ENCODE data around the gene MAPK1IP1L. TPM values are rescaled to one million over a fixed set of nuclear protein-coding genes. Genes with fewer than 3 reads are reported as not detected.
"Not testable (repeated sequence)": the region's sequence is repeated elsewhere in the genome, so short reads cannot be mapped to it uniquely, and the experiment has no call there.

MAPK1IP1L gene
- 10 to 100 TPM; 89.7 to 94.3 (median 90.9) TPM for polyA plus RNA-seq (ENCODE audit: insufficient read length in 3 of 3)

DNA sequence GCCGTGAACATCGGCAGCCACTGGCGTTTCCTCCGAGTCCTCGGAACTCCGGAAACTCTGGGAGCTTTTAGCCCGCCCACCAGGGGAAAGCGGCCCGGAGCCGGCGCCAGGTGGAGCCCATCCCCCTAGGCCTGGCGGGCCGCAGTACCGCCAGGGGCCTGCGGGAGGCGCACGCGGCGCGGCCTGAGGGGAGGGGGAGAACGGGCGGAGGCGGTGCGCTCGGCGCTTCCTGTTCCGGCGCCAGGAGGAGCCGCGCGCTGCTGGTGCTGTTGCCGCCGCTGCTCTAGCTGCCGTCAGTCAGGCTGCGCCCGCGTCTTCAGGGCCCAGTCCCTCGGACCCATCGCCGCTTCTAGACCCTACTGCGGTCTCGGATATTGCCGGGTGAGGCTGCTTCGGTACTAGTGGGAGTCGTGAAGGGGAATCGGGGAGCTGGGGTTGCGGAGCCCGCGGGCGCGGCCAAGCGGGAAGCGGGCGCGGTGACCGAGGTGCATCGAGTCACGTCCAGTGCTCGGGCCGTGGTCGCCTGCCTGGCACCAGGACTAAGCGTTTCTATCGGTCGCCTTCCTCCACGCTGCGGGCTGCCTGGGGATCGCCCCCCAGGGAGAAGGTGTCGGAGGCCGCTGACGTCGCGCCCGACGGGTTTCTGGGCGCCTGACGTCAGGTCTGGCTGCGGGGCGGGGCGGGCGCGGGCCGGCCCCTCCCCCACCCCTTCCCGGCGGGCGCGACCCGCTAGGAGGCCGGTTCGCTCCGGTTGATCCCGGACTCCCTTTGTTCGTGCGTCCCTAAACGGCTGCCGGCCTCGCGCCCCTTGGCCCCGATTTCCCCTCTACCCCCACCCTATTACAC, at the start of gene MAPK1IP1L:
MAPK1IP1L (plus strand) TSS at position 225 of the 846 bp plus-strand sequence. CDS start 10,037 bp downstream, outside the sequence.
- peak; percentile 88 to 90 (median 89) for DNase-seq (ENCODE audit: low read depth in 3 of 3, low spot score in 2 of 3)

DNA sequence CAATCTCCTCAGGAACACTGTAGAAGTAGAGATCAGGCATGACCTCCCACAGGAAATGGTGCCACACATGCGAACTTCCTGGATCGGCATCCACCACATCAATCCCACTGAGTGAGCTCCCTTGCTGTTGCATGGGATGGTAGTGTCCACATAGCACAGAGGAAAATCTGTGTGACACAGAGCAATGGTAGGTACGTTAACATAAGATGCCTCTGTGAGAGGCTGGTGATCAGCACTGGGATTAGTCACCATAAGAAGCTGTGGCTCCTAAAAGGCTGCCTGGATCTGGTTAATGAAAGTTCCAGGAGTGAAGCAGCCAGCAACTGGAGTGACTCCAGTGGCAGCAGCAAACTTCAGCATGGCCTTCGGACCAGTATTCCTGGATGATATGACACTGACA, 46.4 kb upstream of the MAPK1IP1L start:
- DNase-seq (ENCODE audit: low read depth in 3 of 3, low spot score in 2 of 3), result no peak

DNA sequence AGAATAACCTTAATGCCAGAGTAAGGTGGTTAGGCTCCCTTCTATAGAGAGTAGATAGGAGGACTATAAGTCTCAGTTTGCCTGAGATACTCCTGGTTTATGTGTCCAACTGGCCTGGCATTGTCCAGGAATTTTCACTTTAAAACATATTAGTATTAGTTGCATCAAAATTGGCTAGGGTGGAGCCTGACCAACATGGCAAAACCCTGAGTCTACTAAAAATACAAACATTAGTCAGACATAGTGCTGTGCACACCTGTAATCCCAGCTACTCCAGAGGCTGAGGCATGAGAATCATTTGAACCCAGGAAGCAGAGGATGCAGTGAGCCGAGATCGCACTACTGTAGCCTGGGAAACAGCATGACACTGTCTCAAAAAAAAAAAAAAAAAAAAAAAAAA, 36.4 kb upstream of the MAPK1IP1L start:
- DNase-seq (ENCODE audit: low read depth in 3 of 3, low spot score in 2 of 3), result no peak

DNA sequence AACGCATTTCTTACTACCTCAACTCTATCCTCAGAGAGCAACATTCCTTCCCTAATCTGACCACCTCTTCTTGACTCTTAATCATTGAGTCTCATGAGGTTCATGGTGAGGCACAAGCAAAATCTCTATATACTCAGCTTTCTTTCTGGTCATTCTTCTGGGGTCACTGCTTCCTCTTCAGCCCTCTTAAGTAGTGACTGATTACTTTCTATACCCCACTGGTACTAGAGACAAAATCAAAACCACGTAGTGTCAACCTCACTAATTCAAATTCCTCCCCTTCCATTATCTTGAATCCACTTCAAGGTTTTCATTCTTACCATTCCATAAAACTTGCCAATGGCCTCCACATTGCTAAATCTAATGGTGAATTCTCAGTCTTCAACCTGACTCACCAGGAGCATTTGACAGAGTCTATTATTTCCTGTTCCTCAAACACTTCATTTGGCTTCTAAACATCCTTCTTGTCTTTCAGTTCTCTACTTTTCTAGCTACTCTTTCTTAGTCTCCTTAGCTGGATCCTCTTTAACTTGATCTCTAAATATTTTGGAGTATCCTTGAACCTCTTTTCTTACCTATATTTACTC, 31.4 kb upstream of the MAPK1IP1L start:
- DNase-seq (ENCODE audit: low read depth in 3 of 3, low spot score in 2 of 3), result no peak

DNA sequence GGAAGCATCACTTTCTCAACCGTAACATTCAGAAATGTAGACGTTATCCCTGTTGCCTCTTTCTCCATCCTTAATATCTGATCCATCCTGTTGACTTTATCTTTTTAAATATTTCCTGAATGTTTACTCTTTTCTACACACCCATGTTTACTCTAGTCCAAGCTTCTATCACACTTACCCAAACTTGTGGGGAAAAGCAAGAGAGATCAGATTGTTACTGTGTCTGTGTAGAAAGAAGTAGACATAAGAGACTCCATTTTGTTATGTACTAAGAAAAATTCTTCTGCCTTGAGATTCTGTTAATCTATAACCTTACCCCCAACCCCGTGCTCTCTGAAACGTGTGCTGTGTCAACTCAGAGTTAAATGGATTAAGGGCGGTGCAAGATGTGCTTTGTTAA, 27.1 kb upstream of the MAPK1IP1L start:
- DNase-seq (ENCODE audit: low read depth in 3 of 3, low spot score in 2 of 3), result not testable (repeated sequence)

DNA sequence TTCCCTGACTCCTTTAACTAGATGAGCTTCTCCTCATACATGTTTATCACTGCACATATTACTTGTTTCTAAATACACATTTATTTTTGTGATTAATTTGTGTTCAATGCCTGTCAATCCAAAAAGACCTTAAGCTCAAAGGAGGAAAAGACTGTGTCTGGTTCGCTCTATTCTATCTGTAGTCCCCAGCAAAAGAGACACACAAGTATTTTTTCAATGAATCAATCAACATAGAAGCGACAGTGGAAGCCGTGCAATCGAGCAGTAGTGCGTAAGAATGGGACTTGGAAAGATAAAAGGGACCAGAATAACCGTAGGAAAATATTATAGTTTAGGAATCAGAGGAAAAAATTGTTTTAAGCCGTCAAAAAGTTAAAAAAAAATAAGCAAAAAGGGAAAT, 25.5 kb upstream of the MAPK1IP1L start:
- DNase-seq (ENCODE audit: low read depth in 3 of 3, low spot score in 2 of 3), result no peak

DNA sequence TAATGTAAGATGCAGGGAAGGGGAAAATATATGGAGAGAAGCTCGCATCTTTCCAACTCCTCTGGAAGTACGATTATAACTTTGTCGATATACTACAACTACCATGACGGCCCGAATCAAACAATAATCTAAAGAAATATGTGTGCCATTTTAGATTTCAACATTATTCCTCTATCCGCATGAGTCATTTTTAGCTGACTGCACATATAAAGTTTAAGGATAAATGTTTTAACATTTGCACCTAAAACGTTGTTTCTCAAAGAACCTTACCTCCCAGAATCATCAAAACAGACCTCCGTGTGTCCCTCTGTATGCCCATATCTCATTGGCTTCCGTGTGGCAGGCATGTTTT, 25.0 kb upstream of the MAPK1IP1L start:
- no peak for DNase-seq (ENCODE audit: low read depth in 3 of 3, low spot score in 2 of 3)

DNA sequence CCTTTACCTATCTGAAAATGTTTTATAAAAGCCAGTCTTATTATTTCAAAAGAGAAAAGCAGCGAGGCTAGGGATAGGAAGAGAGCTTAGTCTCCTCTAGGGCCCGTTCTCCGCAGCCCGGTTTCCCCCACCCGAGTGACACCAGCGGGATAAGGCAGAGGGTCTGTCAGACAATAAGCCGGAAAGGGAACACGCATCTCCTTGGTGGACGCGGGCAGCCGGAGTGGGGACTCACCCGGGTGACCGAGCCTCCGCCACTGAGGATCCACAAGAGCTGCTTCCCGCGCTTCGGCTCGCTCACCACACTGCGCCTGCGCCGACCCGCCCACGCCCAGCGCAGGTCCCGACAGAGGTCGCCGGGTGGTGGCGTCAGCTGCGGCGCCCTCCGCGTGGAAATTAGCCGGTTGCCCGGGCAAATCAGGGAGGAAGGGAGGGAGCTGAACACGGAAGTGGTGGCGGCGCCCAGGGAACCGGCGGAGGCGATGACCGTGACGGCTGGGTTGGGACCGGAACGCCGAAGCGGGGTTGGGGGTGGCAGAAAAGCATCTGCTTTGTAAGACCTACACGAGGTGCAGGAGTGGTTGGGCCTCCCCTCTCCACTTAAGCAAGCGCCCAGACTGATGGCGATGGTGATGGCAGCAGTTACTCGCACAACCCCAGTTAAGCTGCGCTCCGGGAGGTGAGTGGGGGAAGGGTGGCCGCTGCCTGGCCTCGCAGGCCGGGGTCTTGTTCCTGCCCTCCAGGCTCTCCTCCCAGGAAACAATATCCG, 24.5 kb upstream of the MAPK1IP1L start, which contains the start of the genes SOCS4 and WDHD1:
SOCS4 (plus strand) TSS at position 444 of the 769 bp plus-strand sequence. CDS start 15,806 bp downstream, outside the sequence.
WDHD1 (minus strand) TSS at position 307 of the 769 bp plus-strand sequence. CDS start 312 bp downstream, outside the sequence.
- peak; percentile 76 to 89 (median 84) for DNase-seq (ENCODE audit: low read depth in 3 of 3, low spot score in 2 of 3)

DNA sequence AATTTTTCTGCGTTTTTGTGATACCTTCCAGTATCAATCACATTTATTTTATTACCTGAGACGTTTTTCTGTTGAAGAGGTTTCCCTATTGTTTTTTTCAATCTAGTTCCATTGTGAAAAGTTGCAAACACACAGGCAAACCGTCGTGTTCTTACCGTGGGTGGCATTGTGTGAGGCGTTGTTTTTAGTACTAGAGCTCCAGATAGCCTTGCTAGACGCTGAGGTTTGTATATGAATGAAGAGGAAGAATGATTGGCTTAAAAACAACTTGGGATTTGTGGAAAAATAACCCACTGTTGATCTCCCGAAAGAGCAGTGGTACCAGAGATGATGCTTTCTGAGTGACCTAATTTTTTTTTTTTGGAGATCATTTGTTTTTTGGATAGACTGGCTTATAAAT, 23.4 kb upstream of the MAPK1IP1L start:
- no peak for DNase-seq (ENCODE audit: low read depth in 3 of 3, low spot score in 2 of 3)

DNA sequence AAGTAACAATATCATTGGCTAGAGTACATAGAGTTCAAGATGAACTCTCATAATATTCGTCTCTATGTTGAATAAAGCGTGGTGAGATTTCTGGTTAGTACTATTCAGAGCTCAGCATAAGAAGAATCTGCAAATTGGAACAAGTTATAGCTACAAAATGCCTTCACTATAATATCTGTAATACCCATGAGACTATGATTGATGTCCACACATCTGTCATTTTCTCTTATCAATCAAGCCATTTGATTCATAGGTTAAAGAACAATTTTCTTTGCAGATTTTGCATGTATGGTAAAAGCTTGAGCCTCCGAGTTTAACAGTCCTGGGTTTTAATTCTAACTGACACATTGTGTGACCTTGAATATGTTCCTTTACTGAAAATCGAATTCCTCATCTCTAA, 23.0 kb upstream of the MAPK1IP1L start:
- DNase-seq (ENCODE audit: low read depth in 3 of 3, low spot score in 2 of 3), result no peak

DNA sequence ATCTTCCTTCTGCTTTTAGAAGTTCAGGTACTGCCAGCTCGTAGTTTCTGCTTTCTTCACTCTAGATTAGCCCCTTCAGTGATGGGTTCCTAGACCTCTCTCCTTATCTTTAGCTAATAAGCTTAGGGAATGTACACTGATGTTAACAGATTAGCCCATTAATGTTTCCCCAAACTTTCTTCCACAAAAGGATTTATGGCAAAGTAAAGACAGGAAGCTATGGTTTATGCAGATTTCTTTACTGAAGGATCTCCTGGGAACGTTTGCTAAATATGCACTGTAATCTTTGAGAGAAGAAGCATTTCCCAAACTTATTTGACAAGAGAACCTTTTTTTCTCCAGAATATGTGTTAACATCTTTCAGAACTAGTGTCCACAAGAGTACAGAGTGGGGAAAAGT, 20.3 kb upstream of the MAPK1IP1L start:
- no peak for DNase-seq (ENCODE audit: low read depth in 3 of 3, low spot score in 2 of 3)

DNA sequence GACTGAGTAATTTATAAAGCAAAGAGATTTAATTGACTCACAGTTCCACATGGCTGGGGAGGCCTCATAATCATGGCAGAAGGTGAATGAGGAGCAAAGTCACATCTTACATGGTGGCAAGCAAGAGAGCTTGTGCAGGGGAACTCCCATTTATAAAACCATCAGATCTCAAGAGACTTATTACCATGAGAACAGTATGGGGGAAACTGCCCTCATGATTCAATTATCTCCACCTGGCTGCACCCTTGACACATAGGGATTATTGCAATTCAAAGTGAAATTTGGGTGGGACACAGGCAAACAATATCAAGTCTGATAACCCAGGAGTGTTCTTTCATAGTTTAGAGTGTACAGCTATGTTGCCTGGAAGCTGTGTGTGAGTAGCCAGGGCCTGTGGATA, 13.5 kb upstream of the MAPK1IP1L start:
- DNase-seq (ENCODE audit: low read depth in 3 of 3, low spot score in 2 of 3), result not testable (repeated sequence)

DNA sequence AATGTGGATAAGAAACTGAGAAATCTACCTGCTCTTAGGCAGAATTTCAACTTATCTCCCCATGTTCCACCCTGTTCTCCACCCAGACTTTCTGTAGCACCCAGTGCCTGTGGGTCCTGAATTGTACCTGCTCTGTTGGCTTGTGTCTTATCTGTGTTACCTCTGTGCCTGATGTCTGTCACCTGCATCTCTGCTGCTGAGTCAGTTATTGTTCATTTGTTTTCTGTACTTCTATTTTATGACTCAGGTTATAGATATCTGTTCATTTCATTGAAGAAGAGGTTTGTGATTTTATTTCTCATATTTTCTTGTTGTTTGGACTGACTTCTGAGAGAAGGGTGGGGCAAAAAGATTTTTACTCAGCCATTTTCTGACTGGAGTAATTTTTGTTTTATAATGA, 12.7 kb upstream of the MAPK1IP1L start:
- DNase-seq (ENCODE audit: low read depth in 3 of 3, low spot score in 2 of 3), result no peak

DNA sequence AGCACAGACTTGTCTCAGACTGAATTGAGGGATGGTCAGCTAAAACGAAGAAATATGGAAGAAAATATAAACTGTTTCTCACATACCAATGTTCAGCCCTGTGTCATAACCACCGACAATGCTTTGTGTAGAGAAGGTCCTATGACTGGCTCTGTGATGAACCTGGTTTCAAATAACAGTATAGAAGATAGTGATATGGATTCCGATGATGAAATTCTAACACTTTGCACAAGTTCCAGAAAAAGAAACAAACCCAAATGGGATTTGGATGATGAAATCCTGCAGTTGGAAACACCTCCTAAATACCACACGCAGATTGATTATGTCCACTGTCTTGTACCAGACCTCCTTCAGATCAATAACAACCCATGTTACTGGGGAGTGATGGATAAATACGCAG, 7.9 kb upstream of the MAPK1IP1L start:
- no peak for DNase-seq (ENCODE audit: low read depth in 3 of 3, low spot score in 2 of 3)

DNA sequence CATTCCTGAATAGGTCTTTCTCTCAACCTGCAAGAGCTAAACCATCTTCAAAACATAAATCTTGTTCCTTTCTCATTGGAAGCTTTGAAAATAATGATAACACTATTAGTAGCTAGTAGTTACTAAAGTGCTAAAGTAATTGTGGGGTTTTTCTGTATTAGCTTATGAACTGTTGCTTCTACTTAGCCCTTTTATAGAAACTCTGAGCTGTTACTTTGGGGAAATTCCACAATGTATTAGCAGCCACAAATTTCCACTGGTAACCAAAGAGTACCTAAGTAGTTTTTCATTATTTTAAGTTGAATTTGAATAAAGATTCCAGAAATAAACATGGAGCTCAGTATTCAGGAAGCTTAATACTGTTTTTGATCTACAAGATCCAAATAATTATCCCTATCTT, 6.4 kb upstream of the MAPK1IP1L start:
- no peak for DNase-seq (ENCODE audit: low read depth in 3 of 3, low spot score in 2 of 3)

DNA sequence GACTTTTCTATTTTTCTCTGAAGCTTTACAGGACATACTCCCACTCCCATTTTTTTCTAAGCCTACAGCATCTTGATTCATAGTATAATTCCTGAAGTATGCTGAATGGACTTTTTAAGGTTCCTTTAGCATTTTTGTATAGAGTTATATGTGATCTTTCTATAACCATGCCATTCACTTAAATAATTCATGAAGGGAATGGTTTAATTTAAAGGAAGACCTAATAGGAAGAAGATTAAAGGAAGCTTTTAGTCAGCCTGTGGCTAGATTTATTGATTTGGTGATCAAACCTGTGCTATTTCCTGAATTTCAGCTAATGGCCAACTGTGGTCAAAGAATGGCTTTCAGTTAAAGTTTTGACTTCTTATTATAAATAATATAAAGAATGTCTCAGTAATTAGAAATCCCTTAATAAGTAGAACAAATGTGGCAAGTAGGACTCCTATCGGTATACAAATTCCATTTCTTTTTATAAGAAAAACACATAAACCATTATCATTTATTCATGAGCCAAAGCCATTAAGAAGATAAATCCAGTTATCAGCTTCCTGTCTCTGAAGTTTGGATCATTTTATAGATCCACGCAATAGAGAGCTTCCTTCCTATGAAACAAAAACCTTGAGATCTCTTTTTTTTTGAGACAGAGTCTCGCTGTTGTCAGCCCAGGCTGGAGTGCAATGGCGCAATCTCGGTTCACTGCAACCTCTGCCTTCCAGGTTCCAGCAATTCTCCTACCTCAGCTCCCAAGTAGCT, 4.0 kb upstream of the MAPK1IP1L start:
- no peak for DNase-seq (ENCODE audit: low read depth in 3 of 3, low spot score in 2 of 3)

DNA sequence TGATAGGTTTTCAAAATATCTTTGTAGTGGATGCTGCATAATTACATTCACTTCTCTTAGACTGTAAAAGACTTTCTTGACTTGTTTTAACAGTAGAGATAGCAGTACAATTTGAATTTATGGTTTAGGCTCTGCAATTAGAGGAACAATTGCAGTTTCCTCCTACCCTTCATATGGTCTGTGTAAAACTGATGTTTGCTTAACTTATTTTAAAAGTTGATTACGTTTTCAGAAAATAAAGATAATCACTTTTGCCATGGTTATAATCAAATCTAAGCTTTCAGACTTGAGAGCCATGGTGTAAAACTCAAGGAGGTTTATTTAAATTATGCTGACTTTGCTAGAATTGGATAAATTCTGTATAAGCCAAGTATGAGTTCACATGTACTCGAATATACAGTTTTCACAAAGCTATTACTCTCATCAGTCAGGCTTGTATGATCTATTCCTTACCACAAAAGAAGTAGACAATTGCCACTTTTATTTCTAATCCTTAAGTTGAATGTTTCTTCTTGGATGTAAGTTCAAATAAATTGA, 2.5 kb upstream of the MAPK1IP1L start:
- no peak for DNase-seq (ENCODE audit: low read depth in 3 of 3, low spot score in 2 of 3)

DNA sequence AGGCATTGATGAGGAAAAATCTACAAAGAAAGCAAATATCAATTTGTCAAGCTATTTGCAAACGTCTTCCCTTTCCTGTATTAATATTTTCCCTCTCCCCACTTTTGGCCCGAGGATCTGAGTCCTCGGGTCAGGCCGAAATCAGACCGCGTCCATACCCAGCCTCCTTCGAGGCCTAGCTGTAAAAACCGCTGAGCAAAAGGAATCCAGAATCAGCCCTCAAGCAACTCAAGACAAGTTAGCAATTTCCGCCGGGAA, 353 bp upstream of the MAPK1IP1L start:
- no peak for DNase-seq (ENCODE audit: low read depth in 3 of 3, low spot score in 2 of 3)

DNA sequence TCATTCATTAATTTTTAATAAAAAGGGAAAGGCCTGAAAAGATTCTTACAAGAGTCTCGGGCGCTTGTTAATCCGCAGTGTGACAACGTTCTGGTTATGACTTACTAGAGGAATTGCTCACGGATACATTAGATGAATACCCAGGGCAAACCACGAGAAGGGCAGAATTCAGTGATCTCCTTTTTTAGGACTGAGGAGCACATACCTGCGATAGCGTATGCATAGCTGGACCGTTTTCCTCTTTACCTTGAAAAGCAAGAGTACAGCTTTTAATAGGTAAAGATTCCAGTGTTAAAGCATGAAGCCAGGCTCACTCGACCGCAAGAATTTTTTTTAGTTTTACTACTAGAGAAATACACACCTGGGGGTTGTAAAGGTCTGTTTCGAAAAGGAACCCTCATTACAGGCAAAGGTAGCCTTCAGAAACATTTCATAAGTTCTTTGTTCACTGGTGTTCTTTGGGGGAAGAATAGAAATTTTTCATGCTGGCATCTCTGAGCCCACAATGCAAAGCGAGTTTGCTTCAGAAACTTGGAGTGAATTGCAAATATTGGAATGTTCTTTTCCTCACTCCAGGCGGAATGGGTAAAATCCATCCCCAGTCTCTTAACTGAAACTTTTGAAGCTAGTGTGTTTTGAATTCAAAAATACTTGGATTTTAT, 953 bp downstream of the MAPK1IP1L start:
- no peak for DNase-seq (ENCODE audit: low read depth in 3 of 3, low spot score in 2 of 3)

DNA sequence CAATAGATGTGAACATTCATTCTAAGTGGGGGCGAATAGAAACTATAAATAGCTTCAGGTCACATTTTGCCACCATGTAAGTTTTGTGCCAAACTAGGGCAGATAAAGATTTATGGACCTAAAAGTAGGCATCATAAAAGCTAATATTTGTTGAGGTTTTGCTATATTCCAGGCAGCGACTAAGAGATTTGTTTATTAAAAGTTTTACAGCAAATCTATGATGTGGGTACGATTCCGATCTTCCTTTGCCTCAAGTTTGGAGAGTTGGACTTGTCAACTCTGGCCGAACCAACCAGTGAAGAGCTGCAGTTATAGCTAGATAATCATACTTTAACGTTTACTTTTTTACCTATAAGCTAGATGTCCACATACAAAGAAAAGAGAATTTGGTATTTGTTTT, 1.6 kb downstream of the MAPK1IP1L start:
- DNase-seq (ENCODE audit: low read depth in 3 of 3, low spot score in 2 of 3), result no peak
